SKM-1 treated with dmso at 0.1 percent for 144 hours (cell line): ENCODE results near the gene MLST8.

Experiments
- DNase-seq: peaks from one replicate; lab custom pipeline; 2025; ENCODE audit not compliant: unreplicated experiment; lab: John Stamatoyannopoulos, UW

The MLST8 gene

DNA sequence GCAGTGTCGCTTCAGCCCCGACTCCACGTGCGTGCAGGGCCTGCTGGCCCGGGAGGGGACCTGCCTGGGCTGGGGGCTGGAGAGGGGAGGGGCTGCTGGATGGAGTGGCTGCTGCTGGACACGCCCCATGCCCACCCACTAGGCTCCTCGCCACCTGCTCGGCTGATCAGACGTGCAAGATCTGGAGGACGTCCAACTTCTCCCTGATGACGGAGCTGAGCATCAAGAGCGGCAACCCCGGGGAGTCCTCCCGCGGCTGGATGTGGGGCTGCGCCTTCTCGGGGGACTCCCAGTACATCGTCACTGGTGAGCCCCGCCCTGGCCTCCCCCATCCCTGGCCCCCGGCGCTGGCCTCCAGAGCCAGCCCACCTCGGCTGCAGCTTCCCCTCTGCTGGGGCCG, 3.1 kb downstream of the MLST8 start:
- no peak for DNase-seq

DNA sequence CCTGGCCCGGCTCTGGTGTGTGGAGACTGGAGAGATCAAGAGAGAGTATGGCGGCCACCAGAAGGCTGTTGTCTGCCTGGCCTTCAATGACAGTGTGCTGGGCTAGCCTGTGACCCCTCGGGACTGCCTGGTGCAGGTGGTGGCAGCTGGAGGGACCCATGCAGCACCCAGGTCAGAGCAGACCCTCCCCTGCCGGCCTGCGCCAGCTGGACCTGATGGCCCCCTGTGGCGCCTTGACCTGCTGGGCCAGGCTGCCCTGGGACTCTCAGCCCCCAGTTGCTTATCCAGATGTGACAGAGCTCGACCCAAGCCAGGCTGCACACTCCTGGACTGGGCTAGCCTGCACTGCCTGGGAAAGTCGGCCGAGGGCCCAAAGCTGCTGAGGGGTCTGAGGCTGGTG, 3.5 kb downstream of the MLST8 start:
- DNase-seq = no peak

DNA sequence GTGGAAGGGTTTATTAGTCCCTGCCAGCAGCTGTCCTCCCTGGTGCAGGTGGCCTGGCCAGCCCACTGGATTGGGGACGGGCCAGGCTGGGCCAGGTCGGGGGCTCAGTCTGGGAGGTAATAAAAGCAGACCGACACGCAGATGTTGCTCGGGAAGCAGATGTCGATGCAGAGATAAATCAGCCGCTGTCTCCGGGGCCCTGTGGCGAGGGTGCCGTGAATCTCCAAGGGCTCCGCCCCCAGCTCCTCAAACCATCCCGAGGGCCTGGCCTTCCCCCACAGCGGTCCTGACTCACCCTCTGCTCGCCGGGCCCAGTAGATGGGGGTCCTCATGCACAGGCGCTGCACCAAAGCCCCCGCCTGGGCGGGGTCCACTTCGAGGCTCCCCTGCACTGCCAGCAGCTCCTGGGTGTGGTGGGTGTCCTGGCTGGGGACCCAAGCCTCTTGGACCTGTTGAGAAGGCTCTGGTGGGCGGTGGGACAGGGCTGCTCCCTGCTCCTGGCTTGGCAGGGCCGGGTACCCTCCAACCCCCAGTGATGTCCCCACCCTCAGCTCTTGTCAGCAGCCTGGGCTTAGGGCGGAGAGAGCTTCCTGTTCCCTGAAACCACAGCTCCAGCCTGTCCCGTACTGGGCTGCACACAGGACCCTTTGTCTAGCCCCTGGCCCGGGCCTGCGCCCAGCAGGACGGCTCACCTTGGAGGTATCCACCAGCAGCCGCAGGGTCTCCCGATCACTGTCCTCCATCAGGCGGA, 4.2 kb downstream of the MLST8 start:
- no peak for DNase-seq

DNA sequence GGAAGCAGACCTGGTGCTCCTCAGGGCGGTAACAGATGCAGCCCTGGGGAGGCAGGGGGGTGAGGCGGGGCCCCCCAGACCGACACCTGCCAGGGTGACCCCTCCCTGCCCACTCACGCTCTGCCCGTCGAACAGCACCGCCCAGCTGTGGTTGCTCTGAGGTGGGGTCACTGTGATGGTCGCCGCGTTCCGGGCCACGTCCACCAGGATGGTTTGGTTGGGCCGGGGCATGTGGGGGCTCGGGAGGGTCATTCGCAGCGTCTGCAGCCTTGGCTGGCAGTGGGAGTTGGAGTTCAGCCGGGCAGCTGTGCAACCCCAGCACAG, 4.7 kb downstream of the MLST8 start:
- no peak for DNase-seq

DNA sequence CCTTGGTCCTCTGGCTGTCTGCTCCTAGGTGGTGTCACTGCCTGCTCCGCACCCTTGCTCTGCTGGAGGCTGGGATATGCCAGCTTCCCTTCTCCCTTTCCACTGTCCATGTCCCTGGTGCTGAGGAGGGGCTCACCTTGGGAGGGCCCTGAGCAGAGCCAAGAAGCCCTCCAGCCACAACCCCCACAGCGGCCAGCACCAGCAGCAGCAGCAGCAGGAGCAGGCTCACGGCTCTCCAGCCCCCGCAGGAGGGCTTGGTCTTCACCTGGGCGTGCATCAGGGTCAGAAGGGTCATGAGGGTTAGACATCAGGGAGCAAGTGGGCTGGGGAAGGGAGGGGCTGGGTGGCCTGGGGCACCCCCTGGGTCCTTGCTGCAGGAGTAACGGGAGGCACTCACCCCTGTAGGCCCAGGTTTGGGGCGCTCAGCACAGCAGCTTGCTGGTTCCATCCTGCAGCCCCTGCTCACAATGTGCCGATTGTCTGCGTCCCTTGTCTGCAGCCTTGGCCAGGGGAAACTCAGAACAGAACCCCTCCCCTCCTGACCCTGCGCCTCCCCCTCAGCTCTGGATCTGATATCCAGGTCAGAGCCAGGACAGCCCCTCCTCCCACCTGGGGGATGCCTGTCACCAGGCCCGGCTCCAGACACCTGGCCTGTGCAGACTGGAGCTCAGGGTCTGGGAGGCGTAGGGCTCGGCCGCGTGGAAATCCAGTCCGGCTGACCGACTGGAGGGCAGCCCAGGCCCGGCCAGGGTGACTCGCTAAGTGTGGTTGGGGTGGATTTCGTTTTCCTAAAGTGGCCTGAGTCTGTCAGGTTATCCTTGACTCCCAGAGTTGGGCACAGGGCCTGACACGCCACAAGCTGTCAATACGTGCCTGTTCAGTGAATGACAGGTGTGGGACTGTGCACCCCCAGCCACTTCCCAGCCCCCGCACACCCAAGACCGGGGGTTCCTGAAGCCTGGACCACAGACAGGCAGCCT, 5.4 kb downstream of the MLST8 start, which contains the start of gene BRICD5:
TSS of gene BRICD5 (minus strand) at position 478 of the 980 bp plus-strand sequence. CDS start at position 448, 30 bp downstream.
- DNase-seq = no peak

DNA sequence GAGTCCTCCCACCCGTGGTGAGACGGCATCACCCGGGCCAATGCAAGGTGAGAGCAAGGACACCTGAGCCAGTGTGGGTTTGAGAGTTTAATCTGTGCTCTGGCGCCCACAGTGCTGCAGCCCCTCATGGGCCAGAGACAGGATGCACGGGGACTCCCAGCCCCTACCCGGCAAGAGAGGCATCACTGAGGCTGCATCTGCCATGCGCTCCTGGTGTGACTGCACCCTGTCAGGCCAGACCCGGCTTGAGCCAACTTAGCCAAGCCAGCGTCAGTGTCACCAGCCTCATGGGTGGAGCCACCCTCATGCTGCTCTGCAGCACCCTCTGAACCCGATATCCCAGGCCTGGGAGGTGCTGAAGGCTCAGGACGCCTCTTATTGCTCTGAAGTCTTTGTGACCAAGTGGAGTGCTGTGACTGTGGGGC, 6.7 kb downstream of the MLST8 start:
- no peak for DNase-seq

DNA sequence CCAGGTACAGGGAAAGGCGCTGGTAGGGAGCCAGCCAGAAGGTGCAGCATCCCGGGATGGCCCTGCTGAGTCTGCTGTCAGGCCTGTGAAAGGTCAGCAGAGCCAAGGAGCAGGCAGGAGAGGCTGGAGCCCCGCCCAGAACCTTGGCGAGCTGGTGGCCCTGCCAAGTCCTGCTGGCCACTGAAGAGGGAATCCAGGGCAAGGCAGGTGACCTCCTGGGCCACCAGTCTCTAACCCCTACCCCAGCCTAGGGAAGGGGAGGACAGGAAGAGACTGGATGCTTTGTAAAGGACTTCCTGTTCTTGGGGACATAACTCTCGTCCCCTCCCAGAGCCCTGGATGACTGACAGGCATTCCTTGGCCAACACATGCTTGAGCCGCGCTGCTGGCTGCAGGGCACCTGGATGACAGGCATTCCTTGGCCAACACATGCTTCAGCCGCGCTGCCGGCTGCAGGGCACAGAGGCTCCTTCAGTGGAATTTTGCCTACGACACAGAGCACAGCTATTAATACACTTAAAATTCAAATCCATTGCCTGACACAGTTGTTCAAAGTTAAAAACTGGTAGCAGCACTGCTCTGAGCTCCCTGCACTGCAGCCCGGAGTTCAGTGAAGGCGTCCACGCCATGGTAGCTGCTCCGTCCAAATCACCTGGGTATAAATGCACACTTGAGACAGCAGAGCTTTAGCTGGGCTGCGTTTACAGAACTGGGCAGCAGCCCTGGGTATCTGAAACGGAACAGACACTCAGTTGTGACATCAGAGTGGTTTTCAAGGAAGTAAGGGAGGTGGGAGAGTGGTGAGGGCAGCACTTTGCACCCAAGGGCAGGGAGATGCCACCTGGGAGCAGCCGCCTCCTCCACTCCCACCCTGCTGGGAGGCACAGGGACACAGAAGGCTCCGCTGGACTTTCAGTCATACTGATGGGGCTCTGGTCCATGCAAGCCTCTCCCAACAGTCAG, 7.4 kb downstream of the MLST8 start:
- DNase-seq = peak; percentile 9

DNA sequence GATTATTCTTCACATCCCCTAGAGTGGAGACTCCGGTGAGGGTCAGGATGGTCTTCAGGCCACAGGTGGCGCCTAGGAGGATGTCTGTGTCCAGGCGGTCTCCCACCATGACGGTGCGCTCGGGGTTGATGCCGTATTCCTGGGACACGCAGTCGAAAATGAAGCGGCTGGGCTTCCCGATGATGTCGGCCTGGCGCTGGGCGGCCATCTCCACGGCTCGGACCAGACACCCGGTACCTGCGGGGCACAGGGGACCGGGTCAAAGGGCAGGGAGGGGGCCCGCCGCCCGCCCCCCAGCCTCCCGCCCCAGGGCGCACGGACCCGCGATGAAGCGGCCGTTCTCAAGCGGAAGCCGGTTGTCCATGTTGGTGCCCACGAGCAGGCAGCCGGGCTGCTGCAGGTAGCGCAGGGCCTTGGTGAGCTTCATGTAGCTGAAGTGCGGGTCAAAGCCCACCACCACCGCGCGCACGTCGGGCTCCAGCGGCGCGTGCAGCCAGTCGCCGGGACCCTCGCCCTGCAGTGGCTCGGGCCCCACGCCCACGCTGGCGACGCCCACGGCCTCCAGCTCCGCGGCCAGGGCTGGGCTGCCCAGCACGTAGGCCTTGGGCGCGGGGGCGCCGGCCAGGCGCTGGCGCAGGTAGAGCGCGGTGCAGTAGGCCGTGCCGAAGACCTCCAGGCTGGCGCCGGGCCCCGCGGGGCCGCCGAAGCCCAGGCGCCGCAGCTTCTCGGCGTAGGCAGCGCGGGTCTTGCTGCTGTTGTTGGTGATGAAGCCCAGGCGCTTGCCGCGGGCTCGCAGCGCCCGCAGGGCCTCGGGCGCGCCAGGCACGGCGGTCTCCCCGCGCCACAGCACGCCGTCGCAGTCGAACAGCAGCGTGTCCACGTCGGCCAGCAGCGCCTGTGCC, 8.8 kb downstream of the MLST8 start:
- DNase-seq = no peak

DNA sequence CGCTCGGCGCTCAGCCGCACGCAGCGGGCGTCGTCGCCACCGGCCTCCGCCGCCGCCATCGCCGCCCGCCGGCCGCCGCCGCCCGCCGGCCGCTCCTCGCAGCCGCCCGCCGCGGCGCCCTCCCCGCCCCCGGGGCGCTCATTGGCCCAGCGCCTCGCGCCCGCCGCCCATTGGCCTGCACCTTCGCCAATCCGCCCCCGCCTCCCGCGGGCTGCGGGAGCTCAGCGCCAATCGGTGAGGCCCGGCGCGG, 9.4 kb downstream of the MLST8 start, which contains the start of gene PGP:
TSS of gene PGP (minus strand) at position 122 of the 250 bp plus-strand sequence. CDS start at position 59, 63 bp downstream.
- no peak for DNase-seq

DNA sequence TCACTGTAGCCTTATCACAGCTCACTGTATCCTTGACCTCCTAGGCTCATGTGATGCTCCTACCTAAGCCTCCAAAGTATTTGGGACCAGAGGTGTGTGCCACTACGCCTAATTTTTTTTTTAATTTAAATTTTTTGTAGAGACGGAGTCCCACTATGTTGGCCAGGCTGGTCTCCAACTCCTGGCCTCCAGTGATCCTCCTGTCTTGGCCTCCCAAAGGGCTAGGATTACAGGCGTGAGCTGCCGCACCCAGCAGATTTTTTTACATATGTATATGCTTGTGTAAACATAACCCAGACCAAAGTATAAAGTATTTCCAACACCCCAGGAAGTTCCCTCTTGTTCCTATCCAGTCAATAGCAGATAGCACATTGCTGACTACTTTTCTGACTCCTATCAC, 11.1 kb downstream of the MLST8 start:
- DNase-seq = no peak

DNA sequence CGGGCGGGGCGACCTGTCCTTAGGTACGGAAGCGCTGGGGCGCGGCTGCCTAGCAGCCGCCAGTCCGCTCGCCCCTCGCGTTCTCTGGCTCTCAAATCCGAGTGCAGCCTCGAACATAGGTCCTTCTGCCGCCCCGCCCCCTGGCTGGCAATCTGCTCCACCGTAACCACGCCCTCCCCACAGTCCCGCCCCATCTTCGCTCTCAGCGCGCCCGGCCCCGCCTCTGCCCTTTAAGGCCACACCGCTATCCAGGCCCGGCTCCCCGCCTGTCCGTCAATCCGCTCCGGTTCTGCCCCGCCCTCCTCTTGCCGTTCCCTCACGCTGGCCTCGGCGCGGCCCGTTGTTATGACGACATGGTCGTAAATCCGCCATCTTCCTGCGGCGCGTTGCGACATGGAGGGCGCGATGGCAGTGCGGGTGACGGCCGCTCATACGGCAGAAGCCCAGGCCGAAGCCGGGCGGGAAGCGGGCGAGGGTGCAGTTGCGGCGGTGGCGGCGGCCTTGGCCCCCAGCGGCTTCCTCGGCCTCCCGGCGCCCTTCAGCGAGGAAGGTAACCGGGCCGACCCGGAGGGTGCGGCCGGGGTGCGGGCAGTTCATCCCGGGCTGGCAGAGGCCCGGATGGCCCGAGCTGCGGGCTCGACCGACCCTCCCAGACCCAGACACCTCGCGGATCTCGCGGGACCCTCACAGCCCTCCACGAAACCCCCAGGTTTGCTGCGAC, 18.1 kb downstream of the MLST8 start, which contains the start of gene E4F1:
TSS of gene E4F1 (plus strand) at position 371 of the 721 bp plus-strand sequence. CDS start at position 394, 23 bp downstream.
- DNase-seq = peak; percentile 98

DNA sequence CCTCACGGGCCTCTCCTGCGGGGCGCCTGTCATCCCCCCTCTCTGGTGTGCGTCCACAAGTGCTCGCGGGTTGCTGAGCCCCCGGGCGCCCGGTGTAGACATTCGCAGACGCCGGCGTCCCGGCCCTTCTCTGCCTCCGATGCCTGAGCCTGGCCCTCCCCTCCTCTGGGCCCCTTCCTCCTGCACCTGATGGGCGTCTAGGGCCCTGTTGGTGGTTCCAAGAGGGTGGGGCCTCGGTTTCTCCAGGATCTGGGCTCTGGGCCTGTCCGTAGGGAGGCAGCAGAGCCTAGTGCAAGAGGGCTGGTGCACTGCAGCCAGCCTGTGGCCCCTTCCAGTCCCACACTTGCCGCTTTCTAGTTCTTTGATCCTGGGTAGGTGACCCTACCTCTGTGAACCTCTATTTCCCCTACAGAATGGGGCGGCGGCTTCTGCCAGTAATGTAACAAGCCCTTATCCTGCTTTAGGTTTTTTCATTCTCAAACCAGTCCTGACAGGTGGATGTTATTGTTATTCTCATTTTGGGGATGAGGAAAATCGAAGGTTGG, 18.8 kb downstream of the MLST8 start:
- DNase-seq = no peak

DNA sequence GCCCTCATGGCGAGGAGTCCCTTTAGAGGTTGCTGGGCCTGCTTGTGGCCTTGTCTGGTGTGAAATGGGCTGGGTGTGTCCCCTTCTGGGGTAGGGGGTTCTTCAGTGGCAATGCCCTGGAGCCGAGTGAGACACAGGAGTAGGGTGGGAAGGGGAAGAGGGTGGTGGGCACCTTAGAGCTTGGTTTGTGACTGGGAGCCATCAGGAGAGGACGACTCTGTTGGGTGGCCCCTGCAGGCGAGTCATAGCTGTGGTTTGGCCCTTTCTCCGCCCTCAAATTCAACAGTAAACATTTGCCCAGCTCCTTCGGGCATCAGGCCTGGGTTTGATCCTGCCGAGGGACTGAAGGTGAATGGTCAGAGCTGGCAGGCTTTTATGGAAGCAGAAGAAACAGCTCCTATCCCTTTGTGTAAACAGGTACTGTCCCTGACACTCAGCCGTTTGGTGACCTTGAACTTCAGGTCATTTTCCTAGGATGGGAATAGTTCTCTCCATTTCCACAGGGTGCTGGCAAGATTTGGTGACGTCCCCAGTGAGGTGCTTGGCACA, 21.1 kb downstream of the MLST8 start:
- DNase-seq = no peak

DNA sequence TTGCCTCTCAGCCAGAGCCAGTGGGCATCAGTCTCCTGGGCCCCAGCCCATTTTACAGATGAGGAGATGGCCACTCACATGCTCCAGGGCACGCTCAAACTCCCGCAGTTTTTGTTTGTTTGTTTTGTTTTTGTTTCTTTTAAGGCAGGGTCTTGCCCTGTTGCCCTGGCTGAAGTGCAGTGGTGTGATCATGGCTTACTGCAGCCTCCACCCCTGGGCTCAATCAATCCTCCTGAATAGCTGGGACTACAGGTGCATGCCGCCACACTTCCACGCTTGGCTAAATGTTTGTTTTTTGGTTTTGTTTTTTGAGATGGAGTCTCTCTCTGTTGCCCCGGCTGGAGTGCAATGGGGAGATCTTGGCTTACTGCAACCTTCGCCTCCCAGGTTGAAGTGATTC, 21.7 kb downstream of the MLST8 start:
- DNase-seq = no peak

DNA sequence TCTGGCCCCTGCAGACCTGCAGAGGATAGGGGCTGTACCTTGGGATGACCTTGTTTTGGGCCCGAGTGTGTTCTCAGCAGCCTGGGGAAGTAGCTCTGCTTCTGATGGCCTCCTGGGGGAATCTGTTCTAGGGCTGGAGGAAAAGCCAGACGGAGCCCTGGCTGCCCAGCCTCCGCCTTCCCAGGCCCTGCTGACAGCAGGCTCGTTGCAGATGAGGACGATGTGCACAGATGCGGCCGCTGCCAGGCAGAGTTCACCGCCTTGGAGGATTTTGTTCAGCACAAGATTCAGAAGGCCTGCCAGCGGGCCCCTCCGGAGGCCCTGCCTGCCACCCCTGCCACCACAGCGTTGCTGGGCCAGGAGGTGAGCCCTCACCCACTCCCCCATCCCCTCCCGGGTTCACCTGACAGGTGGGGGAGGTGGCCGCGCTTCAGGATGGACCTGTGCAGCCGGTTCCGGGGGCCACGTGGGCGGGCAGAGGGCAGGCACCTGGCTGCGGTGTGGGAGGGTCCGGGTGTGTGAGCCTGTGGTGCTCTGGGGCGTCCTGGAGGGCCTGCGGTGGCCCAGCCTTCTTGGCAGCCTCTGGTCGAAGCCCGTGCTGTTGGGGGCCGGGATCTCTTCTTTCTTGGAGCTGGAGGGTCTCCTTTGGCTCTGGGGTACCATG, 23.0 kb downstream of the MLST8 start:
- DNase-seq = no peak

DNA sequence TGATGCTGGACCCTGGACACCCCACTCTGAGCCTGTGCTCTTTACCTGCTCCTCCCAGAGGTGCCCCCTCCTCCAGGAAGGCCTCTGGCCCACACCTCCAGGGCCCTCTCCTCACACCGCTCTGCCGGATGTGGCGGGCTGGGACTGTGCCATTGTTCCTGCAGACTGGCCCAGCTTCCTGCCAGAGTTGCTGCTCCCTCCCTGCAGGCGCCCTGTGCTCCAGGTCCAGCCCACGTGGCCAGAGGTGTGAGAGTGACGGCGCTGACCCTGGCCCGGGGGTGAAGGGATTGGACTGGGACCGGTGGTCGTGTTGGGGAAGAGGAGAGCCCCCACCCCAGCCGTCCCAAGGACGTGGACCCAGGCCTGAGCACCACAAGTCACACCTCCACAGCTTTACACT, 23.8 kb downstream of the MLST8 start:
- DNase-seq = no peak

DNA sequence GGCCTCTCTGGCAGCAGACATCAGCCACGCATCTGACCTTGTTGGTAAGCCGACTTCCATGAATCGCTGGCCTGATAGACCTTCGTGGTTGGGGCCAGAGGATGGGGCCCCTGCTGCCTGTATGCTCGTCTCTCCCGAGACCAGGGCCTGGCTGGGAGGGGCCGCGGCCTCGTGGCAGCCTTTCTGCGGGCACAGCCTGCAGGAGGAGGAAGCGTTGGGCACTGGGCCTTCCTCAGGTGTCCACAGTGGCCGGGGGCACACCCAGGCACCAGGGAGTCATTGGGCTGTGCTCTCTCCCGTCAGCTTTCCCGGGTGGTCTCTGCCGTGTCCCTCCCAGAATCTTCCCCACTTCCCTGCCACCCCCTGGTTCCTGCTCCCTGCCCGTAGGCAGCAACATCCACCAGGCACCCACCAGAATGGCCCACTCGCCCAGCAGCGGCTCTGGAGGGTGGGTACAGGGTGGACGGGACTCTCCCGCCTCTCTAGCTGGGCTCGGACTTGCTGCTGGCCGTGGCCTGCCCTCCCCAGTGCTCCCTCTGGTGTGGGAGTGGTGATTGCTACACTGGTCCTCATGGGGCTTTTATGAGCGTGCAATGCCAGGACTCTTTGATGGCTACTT, 24.5 kb downstream of the MLST8 start:
- no peak for DNase-seq

DNA sequence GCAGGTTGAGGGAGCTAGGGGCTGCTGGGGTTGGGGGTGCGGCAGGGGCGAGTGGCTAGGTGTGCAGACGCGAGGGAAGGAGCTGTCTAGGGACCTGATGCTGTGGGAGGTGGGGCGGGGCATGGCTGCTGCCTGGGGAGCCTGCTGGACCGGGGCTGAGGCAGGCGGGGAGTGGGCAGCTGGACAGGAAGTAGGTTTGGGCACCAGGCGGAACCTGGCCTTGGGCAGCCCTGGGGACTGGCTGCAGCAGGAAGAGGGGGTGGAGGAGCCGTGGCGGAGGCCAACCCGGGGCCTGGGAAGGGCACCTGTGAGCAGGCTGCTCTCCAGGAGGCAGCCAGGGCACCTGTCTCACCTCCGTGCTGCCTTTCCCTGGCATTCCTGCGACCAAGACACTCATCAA, 25.1 kb downstream of the MLST8 start:
- no peak for DNase-seq
